ENCODE data around the gene CLIP2.

- TF ChIP-seq, protein P1, sequence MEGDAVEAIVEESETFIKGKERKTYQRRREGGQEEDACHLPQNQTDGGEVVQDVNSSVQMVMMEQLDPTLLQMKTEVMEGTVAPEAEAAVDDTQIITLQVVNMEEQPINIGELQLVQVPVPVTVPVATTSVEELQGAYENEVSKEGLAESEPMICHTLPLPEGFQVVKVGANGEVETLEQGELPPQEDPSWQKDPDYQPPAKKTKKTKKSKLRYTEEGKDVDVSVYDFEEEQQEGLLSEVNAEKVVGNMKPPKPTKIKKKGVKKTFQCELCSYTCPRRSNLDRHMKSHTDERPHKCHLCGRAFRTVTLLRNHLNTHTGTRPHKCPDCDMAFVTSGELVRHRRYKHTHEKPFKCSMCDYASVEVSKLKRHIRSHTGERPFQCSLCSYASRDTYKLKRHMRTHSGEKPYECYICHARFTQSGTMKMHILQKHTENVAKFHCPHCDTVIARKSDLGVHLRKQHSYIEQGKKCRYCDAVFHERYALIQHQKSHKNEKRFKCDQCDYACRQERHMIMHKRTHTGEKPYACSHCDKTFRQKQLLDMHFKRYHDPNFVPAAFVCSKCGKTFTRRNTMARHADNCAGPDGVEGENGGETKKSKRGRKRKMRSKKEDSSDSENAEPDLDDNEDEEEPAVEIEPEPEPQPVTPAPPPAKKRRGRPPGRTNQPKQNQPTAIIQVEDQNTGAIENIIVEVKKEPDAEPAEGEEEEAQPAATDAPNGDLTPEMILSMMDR (conservative IDR thresholded peaks at IDR 0.05; ENCODE audit: low read length) = no peak
- no peak for TF ChIP-seq EZH2phosphoT487 (IDR thresholded peaks at IDR 0.05; ENCODE audit: borderline replicate concordance)
These were observed 30.6 kb upstream of the CLIP2 start for GRCh38 chr7:74258639-74259038.

Data from Loucy (cell line).